ENCODE data around the gene MAP2K2.
A peak's percentile ranks its signal among the peaks of the same experiment; 100 is the strongest.
"Not testable (repeated sequence)": the region's sequence is repeated elsewhere in the genome, so short reads cannot be mapped to it uniquely, and the experiment has no call there.

The MAP2K2 gene

GRCh38 chr19:4130744-4131438, 7.0 kb upstream of the MAP2K2 start:
- no peak for DNase-seq
- no peak for ATAC-seq

GRCh38 chr19:4129050-4129449, 5.1 kb upstream of the MAP2K2 start:
- not testable (repeated sequence) for ATAC-seq, DNase-seq

GRCh38 chr19:4127322-4127721, 3.4 kb upstream of the MAP2K2 start:
- not testable (repeated sequence) for ATAC-seq

DNA sequence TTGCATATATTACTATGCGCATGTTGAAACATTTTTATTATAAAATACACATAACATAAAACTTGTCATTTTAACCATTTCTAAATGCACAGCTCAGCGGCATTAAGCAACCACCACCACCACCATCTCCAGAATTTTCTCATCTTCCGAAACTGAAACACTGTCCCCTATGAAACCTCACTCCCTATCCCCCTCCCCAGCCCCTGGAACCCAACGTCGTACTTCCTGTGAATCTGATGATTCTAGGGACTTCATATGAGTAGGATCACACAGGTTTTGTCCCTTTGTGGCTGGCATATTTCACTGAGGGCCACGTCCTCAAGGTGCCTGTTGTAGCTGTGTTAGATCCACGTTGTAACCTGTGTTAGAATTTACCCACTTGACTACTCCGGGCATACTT, 716 bp upstream of the MAP2K2 start:
- no peak for ATAC-seq
- DNase-seq = no peak

More at GRCh38 chr19:4127322-4127721, 3.4 kb upstream of the MAP2K2 start:
- not testable (repeated sequence) for DNase-seq

DNA sequence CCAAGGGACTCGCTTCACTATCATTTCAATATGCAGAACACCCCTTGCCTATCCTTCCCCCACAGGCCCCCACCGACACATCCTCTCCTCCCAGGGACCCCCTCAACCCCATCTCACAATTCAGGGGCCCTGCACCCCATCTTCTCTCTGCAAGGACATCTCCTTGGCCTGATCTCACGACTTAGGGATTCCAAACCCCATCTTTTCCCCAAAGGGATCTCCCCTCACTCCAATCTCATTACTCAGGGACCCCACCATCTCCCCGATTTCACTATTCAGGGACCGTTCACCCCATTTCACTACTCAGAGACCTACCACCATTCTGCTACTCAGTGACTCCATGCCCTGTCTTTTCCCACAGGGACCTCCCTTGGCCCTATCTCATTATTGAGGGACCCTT, 1.4 kb downstream of the MAP2K2 start:
- DNase-seq (no peak), ATAC-seq (no peak)

DNA sequence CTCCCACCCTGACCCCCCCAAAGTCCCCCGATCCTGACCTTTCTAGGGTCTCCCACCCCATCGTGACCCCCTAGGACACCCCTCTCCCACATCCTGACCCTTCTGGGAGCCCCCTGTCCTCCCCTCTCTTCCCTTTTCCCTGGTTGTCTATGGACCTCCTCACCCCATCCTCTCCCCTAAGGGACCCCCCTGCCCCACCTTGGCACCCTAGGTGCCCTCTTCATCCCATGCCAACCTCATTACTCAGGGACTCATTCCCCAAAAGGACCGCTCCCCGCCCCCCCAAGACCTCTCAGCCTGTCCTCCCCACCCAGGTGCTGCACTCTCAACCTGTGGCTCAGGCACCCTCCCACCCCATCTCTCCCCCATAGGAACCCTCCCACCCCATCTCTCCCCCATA, 2.1 kb downstream of the MAP2K2 start:
- no peak for DNase-seq
- no peak for ATAC-seq

DNA sequence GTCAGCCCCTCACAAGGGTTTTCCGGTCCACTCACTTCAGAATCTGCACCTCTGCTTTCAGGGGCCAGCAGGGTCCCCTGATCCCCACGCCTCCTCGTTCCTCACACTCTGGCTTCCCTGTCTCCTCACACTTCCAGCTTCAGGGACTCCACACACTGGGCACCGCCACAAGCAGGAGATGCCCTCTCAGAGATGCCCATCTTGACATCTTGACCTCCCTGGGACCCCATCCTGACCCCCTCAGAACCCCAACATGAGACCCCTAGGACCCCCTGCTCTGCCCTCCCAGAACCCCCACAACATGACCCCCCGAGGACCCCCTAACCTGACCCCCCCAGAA, 2.7 kb downstream of the MAP2K2 start:
- no peak for ATAC-seq
- no peak for DNase-seq

- no peak for DNase-seq
Observed at GRCh38 chr19:4120559-4121272, 3.2 kb downstream of the MAP2K2 start.

GRCh38 chr19:4119763-4120162, 4.2 kb downstream of the MAP2K2 start:
- no peak for DNase-seq

More at GRCh38 chr19:4120559-4121272, 3.2 kb downstream of the MAP2K2 start:
- no peak for ATAC-seq

DNA sequence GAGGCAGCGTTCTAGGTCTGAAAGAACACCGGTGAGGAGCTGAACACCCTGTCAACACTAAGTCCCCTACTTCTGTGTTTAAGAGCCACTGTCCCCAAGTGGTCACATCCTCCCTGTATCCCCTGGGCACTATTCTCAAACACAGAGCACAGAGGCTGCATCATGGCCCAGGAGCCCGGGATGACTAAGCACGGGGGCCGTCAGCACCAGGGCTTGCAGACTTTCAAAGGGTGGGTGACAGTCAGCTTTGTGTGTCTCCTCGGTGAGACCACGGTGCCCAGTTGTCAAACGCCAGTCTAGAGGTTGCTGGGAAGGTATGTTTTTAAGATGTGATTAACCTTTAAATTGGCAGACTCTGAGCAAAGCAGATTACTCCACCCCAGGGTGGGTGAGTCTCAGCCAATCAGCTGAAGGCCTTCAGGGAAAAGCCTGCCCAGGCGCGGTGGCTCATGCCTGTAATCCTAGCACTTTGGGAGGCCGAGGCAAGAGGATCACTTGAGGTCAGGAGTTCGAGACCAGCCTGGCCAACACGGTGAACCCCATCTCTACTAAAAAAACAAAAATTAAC, 8.0 kb downstream of the MAP2K2 start:
- DNase-seq = peak; percentile 46
- ATAC-seq = peak; percentile 70

More at GRCh38 chr19:4119763-4120162, 4.2 kb downstream of the MAP2K2 start:
- ATAC-seq = no peak

DNA sequence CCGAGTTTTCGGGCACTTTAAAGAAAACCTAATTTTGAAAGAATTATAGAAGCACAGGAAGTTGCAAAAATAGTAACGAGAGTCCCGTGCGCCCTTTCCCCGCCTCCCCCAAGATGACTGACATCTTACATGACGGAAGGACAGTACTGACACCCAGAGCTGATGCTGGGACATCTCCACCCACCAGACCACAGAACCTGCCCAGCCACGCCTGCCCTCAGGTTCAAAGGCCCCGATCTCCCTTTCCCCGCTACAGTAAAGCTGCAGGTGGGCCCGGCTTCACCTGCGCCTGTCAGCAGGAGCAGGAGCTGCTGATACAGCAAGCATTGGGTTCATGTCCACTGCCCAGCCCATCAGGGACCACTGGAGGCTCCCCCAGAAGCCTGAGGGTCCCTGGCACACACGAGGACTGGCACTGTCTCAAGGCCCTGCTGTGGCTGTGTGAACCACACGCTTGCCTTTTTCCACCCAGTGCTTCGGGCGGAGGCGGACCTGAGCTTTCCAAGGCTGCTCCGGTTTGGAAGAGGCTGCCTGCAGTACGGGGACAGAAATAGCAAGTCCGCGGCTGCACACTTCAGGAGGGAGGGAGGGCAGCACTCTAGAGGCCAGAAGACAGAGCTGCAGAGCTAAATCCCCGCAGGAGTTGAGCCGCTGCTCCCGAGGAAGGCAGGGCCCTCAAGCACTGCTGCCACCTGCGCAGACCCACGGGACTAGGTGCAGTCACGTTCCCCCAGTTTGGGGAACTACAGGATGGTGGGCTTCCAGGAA, 8.7 kb downstream of the MAP2K2 start:
- ATAC-seq (peak; percentile 83), DNase-seq (peak; percentile 55)

DNA sequence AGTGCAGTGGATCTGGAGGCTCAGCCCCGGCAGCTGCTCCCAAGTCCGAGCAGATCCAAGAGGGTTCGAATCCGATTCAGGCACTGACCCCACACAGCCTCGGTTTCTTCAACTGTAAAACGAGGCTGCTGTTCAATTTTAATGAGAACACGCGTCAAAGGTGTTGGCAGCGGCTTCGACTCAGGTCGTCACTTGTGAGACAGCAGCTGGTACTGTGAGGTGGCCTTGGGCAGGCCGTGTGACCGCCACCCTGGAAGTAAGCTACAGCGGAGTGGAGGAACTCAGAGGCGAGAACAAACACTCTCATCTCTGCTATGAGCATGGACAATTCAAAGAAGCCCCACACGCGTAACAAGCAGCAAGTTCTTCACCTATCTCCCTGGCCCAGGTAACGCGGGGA, 9.7 kb downstream of the MAP2K2 start:
- DNase-seq (no peak), ATAC-seq (no peak)

- no peak for DNase-seq
Observed at GRCh38 chr19:4113398-4114088, 10.4 kb downstream of the MAP2K2 start.

GRCh38 chr19:4112367-4112766, 11.6 kb downstream of the MAP2K2 start:
- no peak for DNase-seq
- no peak for ATAC-seq

More at GRCh38 chr19:4113398-4114088, 10.4 kb downstream of the MAP2K2 start:
- no peak for ATAC-seq

DNA sequence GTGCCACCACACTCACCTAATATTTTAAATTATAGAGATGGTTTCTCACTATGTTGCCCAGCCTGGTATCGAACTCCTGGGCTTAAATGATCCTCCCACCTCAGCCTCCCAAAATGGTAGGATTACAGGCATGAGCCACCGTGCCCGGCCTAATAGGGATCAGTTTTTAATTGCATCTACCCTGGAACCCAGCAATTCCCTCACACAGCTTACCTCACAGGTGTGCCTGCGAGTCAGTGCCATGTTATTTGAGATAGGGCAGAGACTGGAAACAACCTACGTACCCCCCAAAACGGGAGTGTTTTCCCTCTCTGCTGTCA, 14.3 kb downstream of the MAP2K2 start:
- ATAC-seq (no peak), DNase-seq (no peak)

DNA sequence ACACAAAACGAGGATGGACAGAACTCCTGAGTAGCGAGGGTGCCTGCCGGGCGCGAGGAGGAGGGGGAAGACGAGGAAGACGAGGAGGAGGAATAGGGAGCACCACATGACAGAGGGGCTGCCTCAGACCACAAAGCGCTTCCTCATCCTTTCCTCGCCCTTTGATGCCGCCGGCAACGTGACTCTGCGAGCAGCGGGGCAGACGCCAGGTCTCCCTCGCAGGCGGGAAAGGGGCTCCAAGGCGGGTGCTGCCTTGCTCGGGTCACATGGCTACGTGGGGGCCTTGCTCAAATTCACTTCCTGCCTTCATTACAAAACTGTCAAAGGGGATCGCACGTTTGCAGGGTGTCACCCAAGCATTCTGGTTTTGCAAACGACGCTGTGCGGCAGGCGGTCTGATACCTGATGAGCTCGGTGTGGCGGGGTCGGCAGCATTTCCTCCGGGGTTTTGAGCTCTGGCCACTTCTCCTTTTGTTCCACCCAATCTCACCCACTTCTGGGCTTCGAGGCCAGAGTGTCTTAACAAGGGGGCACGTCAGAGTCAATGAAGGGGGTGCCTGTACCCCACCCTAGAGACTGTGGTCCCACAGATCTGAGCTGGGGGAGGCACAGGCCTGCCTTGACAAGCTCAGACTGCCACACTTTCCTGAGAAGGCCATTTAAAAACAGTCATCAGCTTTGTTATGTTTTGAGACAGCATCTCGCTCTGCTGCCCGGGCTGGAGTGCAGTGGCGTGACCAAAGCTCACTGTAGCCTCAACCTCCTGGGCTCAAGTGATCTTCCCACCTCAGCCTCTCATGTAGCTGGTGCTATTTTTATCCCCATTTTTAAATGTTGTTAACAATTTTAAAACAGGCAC, 14.9 kb downstream of the MAP2K2 start:
- DNase-seq = peak; percentile 77

DNA sequence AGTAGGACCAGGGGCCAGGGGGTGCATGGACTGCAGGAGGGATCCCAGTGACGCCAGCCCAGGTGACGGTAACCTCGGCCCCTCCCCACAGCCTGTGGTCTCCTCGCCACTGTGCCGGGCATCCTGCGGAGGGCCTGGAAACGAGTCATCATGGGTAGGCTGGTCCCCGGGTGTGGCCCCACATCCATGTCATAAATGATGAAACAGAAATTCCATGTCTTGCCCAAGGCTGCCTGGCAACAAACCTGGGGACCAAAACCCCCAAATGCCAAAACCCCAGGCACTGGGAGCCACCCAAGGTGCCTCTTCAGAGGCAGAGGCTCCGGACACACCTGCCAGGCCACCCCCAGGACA, 20.9 kb downstream of the MAP2K2 start:
- ATAC-seq (peak; percentile 47), DNase-seq (peak; percentile 71)

More for the DNA sequence above, 14.9 kb downstream of the MAP2K2 start:
- ATAC-seq = peak; percentile 58

DNA sequence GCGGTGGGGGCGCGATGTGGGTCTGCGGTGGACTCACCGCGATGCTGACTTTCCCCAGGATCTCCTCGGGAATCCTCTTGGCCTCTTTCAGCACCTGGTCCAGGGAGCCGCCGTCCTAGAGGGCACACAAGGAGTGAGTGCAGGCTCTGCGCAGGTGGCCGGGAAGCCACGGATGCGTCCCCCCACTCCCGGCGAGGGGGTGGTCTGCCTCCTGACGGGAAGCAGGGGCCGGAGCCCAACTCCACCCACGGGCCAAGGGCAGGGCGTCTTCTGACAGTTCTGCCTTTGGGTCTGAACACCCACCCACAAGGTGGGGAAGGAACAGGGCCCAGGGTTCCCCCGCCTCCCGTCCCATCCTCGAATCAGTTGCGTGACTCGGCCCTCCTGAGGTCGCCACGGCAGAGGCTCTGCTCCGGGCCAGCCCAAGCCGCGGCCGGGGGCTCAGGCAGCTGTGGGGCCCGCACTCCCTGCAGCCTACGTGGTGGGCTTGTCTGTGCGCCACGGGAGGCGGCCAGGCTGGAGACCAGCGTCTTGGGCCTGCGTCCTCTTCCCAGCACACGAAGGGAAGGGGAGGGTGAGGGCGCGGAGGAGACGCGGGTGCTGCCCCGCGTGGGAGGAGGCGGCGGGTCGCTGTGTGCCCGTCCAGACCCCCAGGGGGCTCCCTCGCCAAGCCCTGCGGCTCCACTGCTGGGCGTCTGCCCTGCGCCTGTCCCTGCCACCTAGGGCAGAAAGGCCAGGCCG, 21.4 kb downstream of the MAP2K2 start:
- ATAC-seq = no peak

DNA sequence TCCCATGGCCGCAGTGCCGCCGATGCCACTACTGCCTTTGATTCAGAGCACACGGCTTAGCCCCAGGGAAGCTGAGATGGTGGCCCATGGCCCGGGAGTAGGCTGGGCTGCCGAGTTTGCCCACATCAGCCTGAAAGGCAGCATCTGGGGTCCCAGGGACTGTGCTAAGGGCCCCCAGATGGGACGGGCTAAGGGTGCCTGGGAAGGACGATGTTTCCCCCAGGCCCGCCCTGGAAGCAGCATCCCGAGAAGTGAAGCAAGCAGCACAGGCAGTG, 22.5 kb downstream of the MAP2K2 start:
- ATAC-seq (no peak), DNase-seq (no peak)

More for the DNA sequence above, 21.4 kb downstream of the MAP2K2 start:
- DNase-seq = no peak

DNA sequence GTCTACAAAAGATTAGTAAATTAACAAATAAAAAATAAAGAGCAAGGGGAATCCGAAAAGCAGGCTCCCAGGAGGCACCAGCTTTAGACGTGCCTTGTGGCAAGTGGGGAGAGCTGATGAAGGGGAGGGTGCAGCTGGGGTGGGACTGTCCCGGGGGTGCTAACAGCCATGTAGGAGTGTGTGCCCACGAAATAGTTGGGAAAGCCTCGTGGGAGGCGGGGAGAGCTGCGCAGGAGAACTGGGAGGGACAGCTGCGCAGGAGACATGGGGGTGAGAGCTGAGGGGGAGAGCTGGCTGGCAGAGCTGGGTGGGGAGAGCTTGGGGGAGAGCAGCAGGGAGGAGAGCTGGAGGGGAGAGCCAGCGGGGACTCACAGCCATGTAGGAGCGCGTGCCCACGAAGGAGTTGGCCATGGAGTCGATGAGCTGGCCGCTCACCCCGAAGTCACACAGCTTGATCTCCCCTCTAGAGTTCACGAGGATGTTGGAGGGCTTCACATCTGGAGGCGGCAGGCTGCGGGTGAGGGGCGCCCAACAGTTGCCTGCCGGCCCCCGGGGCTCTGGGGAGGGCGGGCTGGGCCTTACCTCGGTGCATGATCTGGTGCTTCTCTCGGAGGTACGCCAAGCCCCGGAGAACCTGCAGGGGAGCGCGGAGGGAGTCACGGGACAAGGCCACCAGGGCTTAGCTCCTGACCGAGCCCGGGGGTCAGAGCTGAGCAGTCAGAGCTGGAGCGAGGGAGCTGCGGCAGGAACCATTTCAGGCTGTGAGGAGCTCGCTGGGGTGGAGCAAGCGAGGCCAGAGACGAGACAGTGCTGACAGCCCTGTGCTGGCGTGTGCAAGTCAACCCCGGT, 23.1 kb downstream of the MAP2K2 start:
- DNase-seq (no peak), ATAC-seq (no peak)

All from stimulated activated naive CD8-positive, alpha-beta T cell treated with anti-CD3 and anti-CD28 coated beads, Interleukin-15, Interleukin-2, amounts not matched to agents 100 U/mL and 50 U/mL, for 24 hours (primary cell).